ENCODE results near the gene GJB1. TPM values are rescaled to one million over a fixed set of nuclear protein-coding genes. Genes with fewer than 3 reads are reported as not detected.
"Not testable (repeated sequence)": the region's sequence is repeated elsewhere in the genome, so short reads cannot be mapped to it uniquely, and the experiment has no call there.

GJB1 gene
- 0.79 TPM for total RNA-seq
- 0.34 TPM for polyA plus RNA-seq

GRCh38 chrX:71222929-71223328 lies at the start of gene GJB1:
TSS of gene GJB1 (plus strand) at chrX:71223224. CDS start at chrX:71223708, 484 bp downstream.
- 83% methylated on average over 18 of the region's 18 CpGs for WGBS

GRCh38 chrX:71173440-71173839 lies 49.6 kb upstream of the GJB1 start:
- no peak overlapping the region for H3K4me3 ChIP-seq (ENCODE audit: low read depth, low read length)
- H3K36me3 ChIP-seq (ENCODE audit: insufficient read depth) = no peaks in the 10 kb centered on the region
- 69% methylated on average over 2 of the region's 2 CpGs for WGBS
- no peaks in the 10 kb centered on the region for H3K4me1 ChIP-seq (ENCODE audit: insufficient read depth)
- DNase-seq (ENCODE audit: extremely low spot score) = no peak
- no peak overlapping the region for H3K27ac ChIP-seq (ENCODE audit: low read depth)

More at GRCh38 chrX:71222929-71223328, at the start of gene GJB1:
- Histone ChIP-seq H3K4me1 (ENCODE audit: insufficient read depth) (no peaks in the 10 kb centered on the region), H3K4me3 (ENCODE audit: low read depth, low read length) (no peak within 1 kb of the TSS), H3K27ac (ENCODE audit: low read depth) (no peak within 1 kb of the TSS), H3K36me3 (ENCODE audit: insufficient read depth) (no peaks in the 10 kb centered on the region)
- DNase-seq (ENCODE audit: extremely low spot score) = no peak

GRCh38 chrX:71174795-71175194 lies 48.2 kb upstream of the GJB1 start:
- H3K27ac ChIP-seq (ENCODE audit: low read depth) = no peak overlapping the region
- no peaks in the 10 kb centered on the region for H3K4me1 ChIP-seq (ENCODE audit: insufficient read depth)
- H3K4me3 ChIP-seq (ENCODE audit: low read depth, low read length) = no peak overlapping the region
- DNase-seq (ENCODE audit: extremely low spot score) = no peak
- 84% methylated on average over 1 of the region's 1 CpG for WGBS
- no peaks in the 10 kb centered on the region for H3K36me3 ChIP-seq (ENCODE audit: insufficient read depth)

GRCh38 chrX:71175531-71175930 lies 47.5 kb upstream of the GJB1 start:
- no peak for DNase-seq (ENCODE audit: extremely low spot score)
- WGBS = 92% methylated on average over 5 of the region's 5 CpGs
- Histone ChIP-seq H3K4me3 (ENCODE audit: low read depth, low read length) (no peak overlapping the region), H3K4me1 (ENCODE audit: insufficient read depth) (no peaks in the 10 kb centered on the region), H3K27ac (ENCODE audit: low read depth) (no peak overlapping the region), H3K36me3 (ENCODE audit: insufficient read depth) (no peaks in the 10 kb centered on the region)

- H3K27ac ChIP-seq (ENCODE audit: low read depth) = no peak overlapping the region
- H3K36me3 ChIP-seq (ENCODE audit: insufficient read depth) = no peaks in the 10 kb centered on the region
- WGBS = 37% methylated on average over 3 of the region's 3 CpGs
These were observed 45.7 kb upstream of the GJB1 start for GRCh38 chrX:71177327-71177726.

GRCh38 chrX:71178908-71179307 lies 44.1 kb upstream of the GJB1 start:
- H3K36me3 ChIP-seq (ENCODE audit: insufficient read depth) = no peaks in the 10 kb centered on the region

More at GRCh38 chrX:71177327-71177726, 45.7 kb upstream of the GJB1 start:
- no peaks in the 10 kb centered on the region for H3K4me1 ChIP-seq (ENCODE audit: insufficient read depth)
- H3K4me3 ChIP-seq (ENCODE audit: low read depth, low read length) = no peak overlapping the region
- no peak for DNase-seq (ENCODE audit: extremely low spot score)

GRCh38 chrX:71180579-71181265 lies 42.3 kb upstream of the GJB1 start:
- H3K36me3 ChIP-seq (ENCODE audit: insufficient read depth); DNase-seq (ENCODE audit: extremely low spot score); H3K27ac ChIP-seq (ENCODE audit: low read depth); H3K4me3 ChIP-seq (ENCODE audit: low read depth, low read length); H3K4me1 ChIP-seq (ENCODE audit: insufficient read depth): not testable (repeated sequence)
- 75% methylated on average over 9 of the region's 9 CpGs for WGBS

More at GRCh38 chrX:71178908-71179307, 44.1 kb upstream of the GJB1 start:
- no peak overlapping the region for H3K27ac ChIP-seq (ENCODE audit: low read depth)
- DNase-seq (ENCODE audit: extremely low spot score) = no peak
- 1% methylated on average over 4 of the region's 4 CpGs for WGBS
- no peak overlapping the region for H3K4me3 ChIP-seq (ENCODE audit: low read depth, low read length)
- H3K4me1 ChIP-seq (ENCODE audit: insufficient read depth) = no peaks in the 10 kb centered on the region

GRCh38 chrX:71181558-71181909 lies 41.5 kb upstream of the GJB1 start:
- Histone ChIP-seq H3K36me3 (ENCODE audit: insufficient read depth) (no peaks in the 10 kb centered on the region), H3K27ac (ENCODE audit: low read depth) (no peak overlapping the region), H3K4me1 (ENCODE audit: insufficient read depth) (no peaks in the 10 kb centered on the region), H3K4me3 (ENCODE audit: low read depth, low read length) (peak overlapping the region; percentile 33)
- 5% methylated on average over 10 of the region's 10 CpGs for WGBS
- no peak for DNase-seq (ENCODE audit: extremely low spot score)

- no peaks in the 10 kb centered on the region for H3K36me3 ChIP-seq (ENCODE audit: insufficient read depth)
- no peaks in the 10 kb centered on the region for H3K4me1 ChIP-seq (ENCODE audit: insufficient read depth)
- H3K4me3 ChIP-seq (ENCODE audit: low read depth, low read length) = peak overlapping the region; percentile 42
- peak; percentile 93 for DNase-seq (ENCODE audit: extremely low spot score)
- H3K27ac ChIP-seq (ENCODE audit: low read depth) = peak overlapping the region; percentile 38
- WGBS = under 1% methylated on average over 42 of the region's 42 CpGs
These were observed 40.9 kb upstream of the GJB1 start for GRCh38 chrX:71181910-71182799.

GRCh38 chrX:71182871-71183270 lies 40.2 kb upstream of the GJB1 start:
- Histone ChIP-seq H3K4me1 (ENCODE audit: insufficient read depth) (no peaks in the 10 kb centered on the region), H3K27ac (ENCODE audit: low read depth) (no peak overlapping the region), H3K4me3 (ENCODE audit: low read depth, low read length) (no peak overlapping the region), H3K36me3 (ENCODE audit: insufficient read depth) (no peaks in the 10 kb centered on the region)
- no peak for DNase-seq (ENCODE audit: extremely low spot score)
- 25% methylated on average over 2 of the region's 2 CpGs for WGBS

GRCh38 chrX:71183341-71183740 lies 39.7 kb upstream of the GJB1 start:
- Histone ChIP-seq H3K36me3 (ENCODE audit: insufficient read depth) (no peaks in the 10 kb centered on the region), H3K27ac (ENCODE audit: low read depth) (no peak overlapping the region), H3K4me1 (ENCODE audit: insufficient read depth) (no peaks in the 10 kb centered on the region), H3K4me3 (ENCODE audit: low read depth, low read length) (no peak overlapping the region)
- 34% methylated on average over 6 of the region's 6 CpGs for WGBS
- no peak for DNase-seq (ENCODE audit: extremely low spot score)

- 41% methylated on average over 5 of the region's 5 CpGs for WGBS
- no peak for DNase-seq (ENCODE audit: extremely low spot score)
- Histone ChIP-seq H3K36me3 (ENCODE audit: insufficient read depth) (no peaks in the 10 kb centered on the region), H3K27ac (ENCODE audit: low read depth) (no peak overlapping the region), H3K4me1 (ENCODE audit: insufficient read depth) (no peaks in the 10 kb centered on the region), H3K4me3 (ENCODE audit: low read depth, low read length) (no peak overlapping the region)
These were observed 38.9 kb upstream of the GJB1 start for GRCh38 chrX:71184092-71184491.

- no peak for DNase-seq (ENCODE audit: extremely low spot score)
- WGBS = 87% methylated on average over 4 of the region's 4 CpGs
- H3K27ac ChIP-seq (ENCODE audit: low read depth) = no peak overlapping the region
- H3K36me3 ChIP-seq (ENCODE audit: insufficient read depth) = no peaks in the 10 kb centered on the region
- H3K4me3 ChIP-seq (ENCODE audit: low read depth, low read length) = no peak overlapping the region
- H3K4me1 ChIP-seq (ENCODE audit: insufficient read depth) = no peaks in the 10 kb centered on the region
These were observed 38.1 kb upstream of the GJB1 start for GRCh38 chrX:71184803-71185495.

Measured in urinary bladder (tissue), 4 donors.